PC-3 (cell line): ENCODE data around the gene GLTPD2.

Source experiments
- EZH2phosphoT487 ChIP-seq: fragments of 300-600 bp; sonication (generic); IDR thresholded peaks from 2 replicates; pipeline ENCODE4 v1.6.1; 2018; ENCODE audit warnings: mild to moderate bottlenecking, antibody characterized with exemption, low read length, borderline replicate concordance
- TF ChIP-seq, protein P1 (sequence below): fragments of 300-600 bp; sonication (generic); conservative IDR thresholded peaks from 2 replicates; pipeline ENCODE4 v1.5.1; 2017; ENCODE audit warnings: antibody characterized with exemption, low read depth, mild to moderate bottlenecking, low read length

DNA sequence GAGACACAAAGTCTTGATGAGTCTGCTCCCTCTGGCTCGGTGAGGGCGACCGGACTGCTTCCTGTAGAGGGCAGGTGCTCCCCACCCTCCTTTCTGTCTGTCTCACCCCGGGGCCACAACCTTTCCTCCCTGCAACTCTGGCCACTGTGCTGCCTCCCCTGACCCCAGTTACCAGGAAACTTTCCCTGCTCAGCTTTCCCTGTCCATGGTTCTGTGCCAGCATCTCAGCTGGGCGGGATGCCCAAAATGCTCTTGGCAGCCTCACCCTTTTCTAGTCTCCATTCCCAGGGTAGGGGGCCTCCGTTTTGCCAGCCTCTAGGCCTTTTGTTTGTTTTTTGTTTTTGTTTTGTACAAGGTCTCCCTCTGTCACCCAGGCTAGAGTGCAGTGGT is 19.6 kb downstream of the GLTPD2 start:
- TF ChIP-seq, protein P1, sequence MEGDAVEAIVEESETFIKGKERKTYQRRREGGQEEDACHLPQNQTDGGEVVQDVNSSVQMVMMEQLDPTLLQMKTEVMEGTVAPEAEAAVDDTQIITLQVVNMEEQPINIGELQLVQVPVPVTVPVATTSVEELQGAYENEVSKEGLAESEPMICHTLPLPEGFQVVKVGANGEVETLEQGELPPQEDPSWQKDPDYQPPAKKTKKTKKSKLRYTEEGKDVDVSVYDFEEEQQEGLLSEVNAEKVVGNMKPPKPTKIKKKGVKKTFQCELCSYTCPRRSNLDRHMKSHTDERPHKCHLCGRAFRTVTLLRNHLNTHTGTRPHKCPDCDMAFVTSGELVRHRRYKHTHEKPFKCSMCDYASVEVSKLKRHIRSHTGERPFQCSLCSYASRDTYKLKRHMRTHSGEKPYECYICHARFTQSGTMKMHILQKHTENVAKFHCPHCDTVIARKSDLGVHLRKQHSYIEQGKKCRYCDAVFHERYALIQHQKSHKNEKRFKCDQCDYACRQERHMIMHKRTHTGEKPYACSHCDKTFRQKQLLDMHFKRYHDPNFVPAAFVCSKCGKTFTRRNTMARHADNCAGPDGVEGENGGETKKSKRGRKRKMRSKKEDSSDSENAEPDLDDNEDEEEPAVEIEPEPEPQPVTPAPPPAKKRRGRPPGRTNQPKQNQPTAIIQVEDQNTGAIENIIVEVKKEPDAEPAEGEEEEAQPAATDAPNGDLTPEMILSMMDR: no peak
- TF ChIP-seq EZH2phosphoT487: no peak
